ENCODE data around the gene PUM1.

The PUM1 gene

DNA sequence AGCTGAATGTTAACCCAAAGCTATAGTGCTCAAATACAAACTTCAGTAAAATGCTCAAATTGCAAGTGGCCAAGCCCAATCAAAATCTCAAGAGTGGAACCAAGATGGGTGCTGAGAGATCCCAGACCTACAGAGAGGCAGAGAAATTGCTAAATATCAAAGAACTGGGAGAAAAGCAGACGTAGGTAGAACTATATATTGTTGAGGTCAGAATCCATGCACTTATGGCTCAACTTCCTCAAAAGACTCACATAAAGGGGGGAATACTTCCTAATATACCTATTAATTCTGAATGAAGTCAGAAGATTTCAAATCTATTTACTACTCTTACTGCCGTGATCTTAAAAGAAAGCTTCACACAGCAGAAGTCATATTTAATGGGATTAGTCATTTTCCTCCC lies 65.2 kb downstream of the PUM1 start:
- DNase-seq (ENCODE audit: insufficient read length) (no peak), FAIRE-seq (no peak)
- TF ChIP-seq POLR2A (IDR thresholded peaks at IDR 0.05; ENCODE audit: low read depth, low read length) (no peak), POLR2AphosphoS5 (IDR thresholded peaks at IDR 0.05; ENCODE audit: low read depth, low read length) (no peak), TAF1 (IDR thresholded peaks at IDR 0.05; ENCODE audit: borderline replicate concordance, low read depth, low read length) (no peak)

DNA sequence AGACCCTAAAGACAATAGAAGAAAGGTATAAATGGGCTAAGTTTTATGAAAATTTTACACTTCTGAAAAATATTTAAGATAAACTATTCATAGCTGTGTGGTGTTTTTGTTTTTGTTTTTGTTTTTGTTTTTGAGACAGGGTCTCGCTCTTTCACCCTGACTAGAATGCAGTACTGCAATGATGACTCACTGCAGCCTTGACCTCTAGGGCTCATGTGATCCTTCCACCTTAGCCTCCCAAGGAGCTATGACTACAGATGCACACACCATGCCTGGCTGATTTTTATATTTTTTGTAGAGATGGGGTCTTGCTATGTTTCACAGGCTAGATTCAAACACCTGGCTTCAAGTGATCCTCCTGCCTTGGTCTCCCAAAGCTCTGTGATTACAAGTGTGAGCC lies 66.6 kb downstream of the PUM1 start:
- DNase-seq (ENCODE audit: insufficient read length): no peak
- TF ChIP-seq POLR2A (IDR thresholded peaks at IDR 0.05; ENCODE audit: low read depth, low read length) (no peak), TAF1 (IDR thresholded peaks at IDR 0.05; ENCODE audit: borderline replicate concordance, low read depth, low read length) (no peak), POLR2AphosphoS5 (IDR thresholded peaks at IDR 0.05; ENCODE audit: low read depth, low read length) (no peak)
- FAIRE-seq: no peak

DNA sequence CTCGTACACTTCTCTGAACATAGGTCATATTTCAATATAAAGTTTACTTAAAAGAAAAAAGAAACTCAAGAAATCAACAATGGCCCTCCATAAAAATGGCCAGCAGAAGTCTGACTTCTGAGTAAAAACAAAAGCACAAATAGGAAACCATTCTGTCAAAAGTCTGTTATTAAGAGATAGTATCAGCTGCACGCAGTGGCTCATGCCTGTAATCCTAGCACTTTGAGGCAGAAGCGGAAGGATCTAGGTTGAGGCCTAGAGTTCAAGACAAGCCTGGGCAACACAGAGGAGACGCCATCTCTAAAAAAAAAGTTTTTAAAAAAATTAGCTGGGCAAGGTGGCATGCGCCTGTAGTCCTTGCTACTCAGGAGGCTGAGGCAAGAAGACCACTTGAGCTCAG lies 67.3 kb downstream of the PUM1 start:
- DNase-seq (ENCODE audit: insufficient read length) (no peak), FAIRE-seq (no peak)
- no peak for TF ChIP-seq POLR2A (IDR thresholded peaks at IDR 0.05; ENCODE audit: low read depth, low read length)
- no peak for TF ChIP-seq TAF1 (IDR thresholded peaks at IDR 0.05; ENCODE audit: borderline replicate concordance, low read depth, low read length)
- no peak for TF ChIP-seq POLR2AphosphoS5 (IDR thresholded peaks at IDR 0.05; ENCODE audit: low read depth, low read length)

DNA sequence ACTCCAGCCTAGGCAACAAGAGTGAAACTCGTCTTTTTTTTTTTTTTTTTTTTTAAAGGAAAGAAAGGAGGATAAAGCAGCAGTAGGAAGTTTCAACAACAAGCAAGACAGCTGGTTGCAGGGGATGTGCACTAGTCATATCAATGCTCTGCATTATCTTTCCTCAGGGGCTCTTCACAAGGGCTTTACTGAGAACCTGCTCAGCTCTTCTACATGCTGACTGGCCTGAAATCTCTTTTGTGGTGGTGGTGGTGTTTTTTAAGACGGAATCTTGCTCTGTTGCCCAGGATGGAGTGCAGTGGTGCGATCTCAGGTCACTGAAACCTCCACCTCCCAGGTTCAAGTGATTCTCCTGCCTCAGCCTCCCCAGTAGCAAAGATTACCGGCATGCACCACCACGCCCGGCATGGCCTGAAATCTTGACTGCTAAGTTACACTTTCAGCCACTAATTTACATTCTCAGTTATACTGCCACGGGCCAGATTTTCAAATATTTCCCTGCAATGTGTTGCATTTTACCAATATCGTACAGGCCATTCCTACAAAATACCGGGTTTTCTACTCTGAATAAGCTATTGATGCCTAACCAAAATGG lies 68.0 kb downstream of the PUM1 start:
- FAIRE-seq (peak; percentile 67), DNase-seq (ENCODE audit: insufficient read length) (no peak)
- TF ChIP-seq POLR2AphosphoS5 (IDR thresholded peaks at IDR 0.05; ENCODE audit: low read depth, low read length) (no peak), TAF1 (IDR thresholded peaks at IDR 0.05; ENCODE audit: borderline replicate concordance, low read depth, low read length) (no peak), POLR2A (IDR thresholded peaks at IDR 0.05; ENCODE audit: low read depth, low read length) (no peak)

DNA sequence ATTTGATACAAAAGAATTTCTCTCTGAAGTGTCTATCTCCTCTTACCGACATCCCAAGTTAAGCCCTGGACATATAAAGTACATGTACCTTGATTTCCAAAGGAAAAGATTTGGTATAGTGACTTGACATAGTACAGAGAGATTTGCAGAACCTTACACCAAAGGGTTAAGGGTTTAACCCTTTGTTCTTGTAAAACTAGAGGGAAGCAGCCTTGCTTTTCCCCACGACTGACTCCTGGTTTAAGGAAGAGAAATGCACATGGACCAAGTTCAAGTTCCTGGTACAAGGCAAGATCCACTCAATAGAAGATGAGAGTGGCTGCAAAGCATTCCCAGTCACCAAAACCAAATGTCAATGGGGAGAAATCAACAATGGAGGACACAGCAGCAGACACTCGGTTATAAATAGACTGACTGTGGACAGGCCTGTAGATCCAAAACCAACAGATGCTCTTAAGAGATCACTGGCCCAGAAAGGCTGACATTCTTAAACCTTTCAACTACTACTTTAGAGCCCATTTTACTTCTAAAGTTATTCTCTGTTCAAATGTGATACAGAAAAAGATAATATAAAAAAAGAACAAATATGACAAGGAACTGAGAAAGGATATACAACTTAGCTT lies 69.4 kb downstream of the PUM1 start:
- FAIRE-seq (peak; percentile 21), DNase-seq (ENCODE audit: insufficient read length) (no peak)
- no peak for TF ChIP-seq POLR2A (IDR thresholded peaks at IDR 0.05; ENCODE audit: low read depth, low read length)
- no peak for TF ChIP-seq TAF1 (IDR thresholded peaks at IDR 0.05; ENCODE audit: borderline replicate concordance, low read depth, low read length)
- TF ChIP-seq POLR2AphosphoS5 (IDR thresholded peaks at IDR 0.05; ENCODE audit: low read depth, low read length): no peak

DNA sequence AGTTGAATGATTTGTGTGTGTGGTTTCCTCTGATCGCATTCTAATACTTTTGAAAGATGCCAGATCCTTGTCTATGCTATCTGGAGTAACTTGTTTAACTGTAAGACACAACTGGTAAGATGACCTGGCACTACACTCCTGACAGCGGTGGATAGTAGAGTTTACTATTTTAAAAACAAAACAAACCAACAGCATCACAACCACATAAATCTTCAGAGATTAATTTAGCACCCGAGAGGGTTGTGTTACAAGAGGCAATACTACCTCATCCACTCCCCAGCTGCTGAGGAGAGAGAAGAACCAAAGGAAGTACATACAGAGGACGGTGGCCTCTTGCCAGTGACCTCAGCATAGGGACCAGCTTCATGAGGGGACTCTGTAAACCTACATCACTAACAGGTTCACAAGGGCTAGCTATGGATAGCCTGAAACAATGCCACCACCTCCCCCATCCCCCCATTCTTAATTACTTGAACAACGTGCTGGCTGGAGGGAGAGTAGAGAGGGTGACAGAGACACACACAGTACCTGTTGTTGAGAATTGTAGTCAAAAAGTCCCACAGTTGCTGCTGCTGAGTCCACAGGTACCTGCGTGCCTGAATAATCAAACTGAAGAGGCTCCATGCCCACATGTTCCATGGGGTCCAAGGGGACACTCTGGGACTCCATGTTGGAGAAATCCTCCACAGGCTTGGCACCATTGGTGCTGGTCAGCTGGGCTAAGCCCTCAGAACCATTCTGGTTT lies 73.5 kb downstream of the PUM1 start:
- DNase-seq (ENCODE audit: insufficient read length) (no peak), FAIRE-seq (no peak)
- TF ChIP-seq TAF1 (IDR thresholded peaks at IDR 0.05; ENCODE audit: borderline replicate concordance, low read depth, low read length): no peak

DNA sequence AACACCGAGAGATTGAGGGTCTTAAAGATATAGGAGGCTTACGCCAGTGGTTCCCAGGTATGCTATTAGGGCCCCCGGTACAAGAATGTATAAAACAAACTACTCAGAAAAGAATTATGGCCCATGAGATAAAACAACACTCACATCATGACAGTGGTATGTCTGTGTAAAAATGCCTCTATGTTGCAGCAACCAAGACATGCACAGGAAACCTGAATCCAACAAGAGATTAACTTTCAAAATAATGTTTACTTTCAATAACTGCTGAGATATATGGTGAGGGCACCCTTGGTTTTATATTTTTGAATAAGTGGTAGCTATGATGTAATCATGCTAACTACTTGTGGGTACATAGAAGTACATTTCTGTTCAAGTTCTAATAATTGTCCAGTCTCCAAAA lies 74.9 kb downstream of the PUM1 start:
- FAIRE-seq: no peak
- no peak for TF ChIP-seq POLR2A (IDR thresholded peaks at IDR 0.05; ENCODE audit: low read depth, low read length)
- TF ChIP-seq TAF1 (IDR thresholded peaks at IDR 0.05; ENCODE audit: borderline replicate concordance, low read depth, low read length): no peak
- TF ChIP-seq POLR2AphosphoS5 (IDR thresholded peaks at IDR 0.05; ENCODE audit: low read depth, low read length): no peak

DNA sequence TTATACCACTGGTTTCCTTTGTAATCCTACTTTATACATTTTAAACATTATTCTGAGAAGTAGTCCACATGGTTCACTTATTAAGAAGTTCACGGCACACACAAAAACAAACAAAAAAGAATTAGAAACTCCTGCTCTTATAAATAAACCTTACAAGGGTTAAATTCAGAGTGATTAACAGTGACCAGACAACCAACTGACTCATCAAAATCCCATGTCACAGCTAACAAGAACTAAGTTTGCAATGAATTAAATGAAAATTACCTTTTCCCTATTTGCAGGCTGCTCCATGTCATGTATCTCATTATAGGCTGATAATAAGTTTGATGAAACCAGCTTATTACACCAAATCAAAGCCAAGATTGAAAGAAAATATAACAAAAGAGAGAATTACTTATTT lies 77.5 kb downstream of the PUM1 start:
- TF ChIP-seq TAF1 (IDR thresholded peaks at IDR 0.05; ENCODE audit: borderline replicate concordance, low read depth, low read length) (no peak), POLR2A (IDR thresholded peaks at IDR 0.05; ENCODE audit: low read depth, low read length) (no peak), POLR2AphosphoS5 (IDR thresholded peaks at IDR 0.05; ENCODE audit: low read depth, low read length) (no peak)
- FAIRE-seq (no peak), DNase-seq (ENCODE audit: insufficient read length) (no peak)

More for the DNA sequence above, 74.9 kb downstream of the PUM1 start:
- no peak for DNase-seq (ENCODE audit: insufficient read length)

DNA sequence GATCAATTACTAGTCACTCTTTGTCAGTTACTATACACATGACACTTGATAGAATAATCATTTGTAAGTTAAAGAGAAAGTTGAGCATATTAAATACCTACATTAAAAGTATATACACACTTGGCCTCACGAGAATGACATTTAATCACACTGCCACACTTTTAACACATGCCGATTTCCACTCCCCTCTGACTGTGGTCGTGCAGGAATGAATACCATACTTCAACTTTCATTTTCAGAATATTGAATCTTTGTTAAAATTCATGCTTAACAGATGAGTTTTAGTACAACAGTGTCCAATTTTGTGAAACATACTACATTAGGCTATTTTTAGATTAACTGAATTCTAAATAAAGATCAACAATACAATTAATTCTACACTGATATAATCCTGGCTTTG lies 78.8 kb downstream of the PUM1 start:
- TF ChIP-seq POLR2A (IDR thresholded peaks at IDR 0.05; ENCODE audit: low read depth, low read length) (no peak), TAF1 (IDR thresholded peaks at IDR 0.05; ENCODE audit: borderline replicate concordance, low read depth, low read length) (no peak), POLR2AphosphoS5 (IDR thresholded peaks at IDR 0.05; ENCODE audit: low read depth, low read length) (no peak)

DNA sequence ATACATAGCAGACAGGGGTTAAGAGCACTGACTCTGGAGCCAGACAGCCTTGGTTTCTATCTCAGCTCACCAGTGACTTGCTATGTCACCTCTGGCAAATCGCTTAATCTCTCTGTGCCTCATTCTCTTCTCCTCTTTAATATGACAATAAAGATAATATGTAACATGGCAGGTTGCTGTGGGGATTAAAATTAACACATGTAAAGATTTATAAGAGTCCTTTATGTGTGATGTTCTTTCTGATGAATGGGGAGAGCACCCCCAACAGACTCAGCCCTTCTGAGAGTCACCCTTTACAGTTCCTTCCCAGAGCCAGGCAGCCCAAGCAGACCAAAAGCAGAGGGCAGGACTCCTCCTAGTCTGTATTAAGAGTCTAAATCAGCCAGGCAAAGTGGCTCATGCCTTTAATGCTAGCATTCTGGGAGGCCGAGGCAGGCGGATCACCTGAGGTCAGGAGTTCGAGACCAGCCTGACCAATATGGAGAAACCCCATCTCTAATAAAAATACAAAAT lies 80.5 kb downstream of the PUM1 start:
- no peak for DNase-seq (ENCODE audit: insufficient read length)
- no peak for TF ChIP-seq POLR2AphosphoS5 (IDR thresholded peaks at IDR 0.05; ENCODE audit: low read depth, low read length)
- no peak for TF ChIP-seq TAF1 (IDR thresholded peaks at IDR 0.05; ENCODE audit: borderline replicate concordance, low read depth, low read length)
- TF ChIP-seq POLR2A (IDR thresholded peaks at IDR 0.05; ENCODE audit: low read depth, low read length): no peak
- no peak for FAIRE-seq

More for the DNA sequence above, 78.8 kb downstream of the PUM1 start:
- FAIRE-seq (no peak), DNase-seq (ENCODE audit: insufficient read length) (no peak)

DNA sequence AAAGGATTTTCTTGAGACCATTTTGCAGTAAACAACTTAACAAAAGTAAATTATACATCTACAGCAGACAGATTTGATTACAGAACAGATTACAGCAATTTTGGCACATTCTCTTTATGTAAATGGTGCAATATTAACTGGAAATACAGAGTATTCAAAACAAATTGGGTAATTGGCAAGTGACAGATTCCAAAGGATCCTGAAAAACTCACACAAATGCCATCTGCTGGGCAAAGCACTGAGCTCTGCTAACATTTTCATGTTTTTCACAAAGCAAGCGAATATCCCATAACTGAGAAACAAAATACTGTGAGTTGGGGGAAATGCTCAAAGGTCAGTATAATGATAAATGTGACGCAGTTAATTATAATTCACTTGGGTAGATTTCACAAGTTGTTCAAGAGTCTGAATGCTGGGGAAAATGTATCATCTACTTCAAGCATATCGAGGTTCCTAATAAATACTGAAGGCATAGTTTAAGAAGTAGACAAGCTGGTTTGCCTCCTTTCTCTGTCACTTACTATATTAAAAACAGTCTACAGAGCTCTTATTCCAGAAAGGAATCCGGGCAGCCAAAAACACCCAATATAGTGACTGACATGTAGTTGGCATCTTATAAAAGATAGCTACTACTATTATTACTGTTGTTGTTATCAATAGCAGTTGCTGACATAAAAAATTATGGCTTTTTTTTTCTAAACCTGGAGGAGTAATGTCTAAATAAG lies 81.2 kb downstream of the PUM1 start:
- TF ChIP-seq TAF1 (IDR thresholded peaks at IDR 0.05; ENCODE audit: borderline replicate concordance, low read depth, low read length) (no peak), POLR2A (IDR thresholded peaks at IDR 0.05; ENCODE audit: low read depth, low read length) (no peak), POLR2AphosphoS5 (IDR thresholded peaks at IDR 0.05; ENCODE audit: low read depth, low read length) (no peak)
- FAIRE-seq (no peak), DNase-seq (ENCODE audit: insufficient read length) (no peak)

All from GM12892 (cell line).